MM.1S (cell line): ENCODE data around the gene TP73.

ENCODE experiments used
- DNase-seq: peaks from one replicate; pipeline ENCODE4 v3.0.0-alpha.2; 2015
- H2AFZ ChIP-seq: fragments of 300-600 bp; sonication (generic); 2 replicates; pipeline ENCODE4 v1.6.0; 2016; ENCODE audit warnings: antibody characterized with exemption, low read length
- H3F3A ChIP-seq: fragments of 300-600 bp; sonication (generic); 2 replicates; pipeline ENCODE4 v1.6.1; 2016; ENCODE audit warnings: mild to moderate bottlenecking, antibody characterized with exemption, low read length, moderate library complexity, mixed read lengths; ENCODE audit not compliant: insufficient read depth
- H3K27ac ChIP-seq: fragments of 300-600 bp; sonication (generic); 2 replicates; pipeline ENCODE4 v1.5.1; 2016; ENCODE audit warnings: mild to moderate bottlenecking, low read length
- H3K27me3 ChIP-seq: fragments of 300-600 bp; sonication (generic); replicated peaks from 2 replicates; pipeline ENCODE4 v1.6.0; 2016; ENCODE audit warnings: low read length; ENCODE audit not compliant: insufficient read depth
- H3K36me3 ChIP-seq: fragments of 300-600 bp; sonication (generic); replicated peaks from 2 replicates; pipeline ENCODE4 v1.6.1; 2016; ENCODE audit warnings: mild to moderate bottlenecking, low read length, mixed read lengths; ENCODE audit not compliant: insufficient read depth
- H3K4me1 ChIP-seq: fragments of 300-600 bp; sonication (generic); 2 replicates; pipeline ENCODE4 v1.6.1; 2016; ENCODE audit warnings: low read length, mixed read lengths
- H3K4me2 ChIP-seq: fragments of 300-600 bp; sonication (generic); 2 replicates; pipeline ENCODE4 v1.6.0; 2016; ENCODE audit warnings: low read depth, low read length
- H3K4me3 ChIP-seq: fragments of 300-600 bp; sonication (generic); 2 replicates; pipeline ENCODE4 v1.5.1; 2016; ENCODE audit warnings: low read length, mixed read lengths
- H3K79me2 ChIP-seq: fragments of 300-600 bp; sonication (generic); 2 replicates; pipeline ENCODE4 v1.6.1; 2016; ENCODE audit warnings: mixed run types, low read length, mixed read lengths
- H3K9ac ChIP-seq: fragments of 300-600 bp; sonication (generic); 2 replicates; pipeline ENCODE4 v1.6.1; 2016; ENCODE audit warnings: low read length, mixed read lengths
- H3K9me2 ChIP-seq: fragments of 300-600 bp; sonication (generic); replicated peaks from 2 replicates; pipeline ENCODE4 v1.6.1; 2016; ENCODE audit warnings: mild to moderate bottlenecking, low read length, mixed read lengths; ENCODE audit not compliant: insufficient read depth
- H3K9me3 ChIP-seq: fragments of 300-600 bp; sonication (generic); replicated peaks from 2 replicates; pipeline ENCODE4 v1.6.1; 2016; ENCODE audit warnings: mild to moderate bottlenecking, low read length, mixed read lengths; ENCODE audit not compliant: insufficient read depth
- H4K20me1 ChIP-seq: fragments of 300-600 bp; sonication (generic); 2 replicates; pipeline ENCODE4 v1.6.1; 2016; ENCODE audit warnings: mild to moderate bottlenecking, low read length, moderate library complexity, mixed read lengths; ENCODE audit not compliant: insufficient read depth
- CTCF ChIP-seq: fragments of 300-600 bp; sonication (generic); IDR thresholded peaks from 2 replicates; pipeline ENCODE4 v1.5.1; 2016; ENCODE audit warnings: antibody characterized with exemption, low read length, mixed read lengths
- EZH2 ChIP-seq: fragments of 300-600 bp; sonication (generic); optimal IDR thresholded peaks from 2 replicates; pipeline ENCODE3; 2017; ENCODE audit warnings: low read depth, mild to moderate bottlenecking, antibody characterized with exemption, low read length, mixed read lengths
- EZH2phosphoT487 ChIP-seq: fragments of 300-600 bp; sonication (generic); IDR thresholded peaks from 2 replicates; pipeline ENCODE4 v1.6.1; 2018; ENCODE audit warnings: antibody characterized with exemption, low read length

Gene TP73

GRCh38 chr1:3773572-3774275, 121.4 kb downstream of the TP73 start:
- Histone ChIP-seq H3K4me1 (peaks cover 17% of the 10 kb centered on the region), H4K20me1 (no peaks in the 10 kb centered on the region), H3K36me3 (no peaks in the 10 kb centered on the region), H3K9me2 (no peaks in the 10 kb centered on the region), H3F3A (no peaks in the 10 kb centered on the region), H3K9me3 (no peaks in the 10 kb centered on the region), H3K79me2 (no peaks in the 10 kb centered on the region), H3K27me3 (peaks cover 30% of the 10 kb centered on the region), H3K4me3 (no peak overlapping the region), H3K27ac (no peak overlapping the region), H2AFZ (no peak overlapping the region), H3K9ac (no peak overlapping the region), H3K4me2 (no peak overlapping the region)
- no peak for DNase-seq
- TF ChIP-seq EZH2 (no peak), CTCF (no peak), EZH2phosphoT487 (no peak)

- no peak for TF ChIP-seq EZH2phosphoT487
- TF ChIP-seq CTCF: no peak
- no peak for TF ChIP-seq EZH2
- Histone ChIP-seq H3K79me2 (no peaks in the 10 kb centered on the region), H2AFZ (no peak overlapping the region), H4K20me1 (no peaks in the 10 kb centered on the region), H3K9me3 (no peaks in the 10 kb centered on the region), H3K4me2 (no peak overlapping the region), H3K27ac (no peak overlapping the region), H3K4me3 (no peak overlapping the region), H3K9ac (no peak overlapping the region), H3K9me2 (no peaks in the 10 kb centered on the region), H3K4me1 (peaks cover 17% of the 10 kb centered on the region), H3K27me3 (peaks cover 23% of the 10 kb centered on the region), H3F3A (no peaks in the 10 kb centered on the region), H3K36me3 (no peaks in the 10 kb centered on the region)
- DNase-seq: no peak
Measured at GRCh38 chr1:3774276-3774945, 122.1 kb downstream of the TP73 start.

- H3K9ac ChIP-seq: no peak overlapping the region
- H3K36me3 ChIP-seq: 0 out of 2 replicates have a peak, but pooled peaks cover under 1% of the 10 kb centered on the region
- no peaks in the 10 kb centered on the region for H3K9me2 ChIP-seq
- H4K20me1 ChIP-seq: no peaks in the 10 kb centered on the region
- DNase-seq: no peak
- peaks cover 17% of the 10 kb centered on the region for H3K27me3 ChIP-seq
- H2AFZ ChIP-seq: no peak overlapping the region
- no peak overlapping the region for H3K27ac ChIP-seq
- no peaks in the 10 kb centered on the region for H3K79me2 ChIP-seq
- TF ChIP-seq EZH2phosphoT487 (no peak), CTCF (no peak), EZH2 (no peak)
- no peaks in the 10 kb centered on the region for H3F3A ChIP-seq
- peak overlapping the region; percentile 76; the same call in 1 of the 2 replicates for H3K4me2 ChIP-seq
- peaks cover 17% of the 10 kb centered on the region for H3K4me1 ChIP-seq
- no peaks in the 10 kb centered on the region for H3K9me3 ChIP-seq
- 0 out of 2 replicates have a peak overlapping the region, but pooled peaks have one; percentile 19 for H3K4me3 ChIP-seq
Measured at GRCh38 chr1:3774946-3775489, 122.7 kb downstream of the TP73 start.
